CD4-positive, CD25-positive, alpha-beta regulatory T cell (primary cell): ENCODE measurements around the gene TMC2. TPM values are rescaled to one million over a fixed set of nuclear protein-coding genes. Genes with fewer than 3 reads are reported as not detected.

Source experiments
- ATAC-seq, 2 donors: fragments of 150-1000 bp; cut with Tn5 transposase; one replicate each; pipeline ENCODE4 v1.10.0; 2021; ENCODE audit warnings: low read depth in 2 of 2, moderate number of reproducible peaks in 2 of 2, moderate library complexity in 1 of 2
- DNase-seq, 3 donors: peaks; one replicate each; pipeline versions ENCODE4 v3.0.0 to v3.0.0-alpha.2; 2012 to 2022; ENCODE audit warnings: mixed read lengths in 1 of 3
- H3K27ac ChIP-seq: one replicate; pipeline ENCODE4 v1.7.0; 2013; ENCODE audit warnings: mild to moderate bottlenecking, low read length; ENCODE audit not compliant: insufficient read depth, poor library complexity, severe bottlenecking
- H3K27me3 ChIP-seq: one replicate; pipeline ENCODE4 v1.7.0; 2013; ENCODE audit warnings: low read length; ENCODE audit not compliant: control insufficient read depth, insufficient read depth
- H3K36me3 ChIP-seq: one replicate; pipeline ENCODE4 v1.7.0; 2013; ENCODE audit warnings: mild to moderate bottlenecking, low read length, moderate library complexity; ENCODE audit not compliant: control insufficient read depth, insufficient read depth
- H3K4me1 ChIP-seq: 2 replicates; pipeline ENCODE4 v1.7.0; 2013; ENCODE audit warnings: mild to moderate bottlenecking, low read length; ENCODE audit not compliant: insufficient read depth, control insufficient read depth, poor library complexity, severe bottlenecking
- H3K4me3 ChIP-seq: one replicate; pipeline ENCODE4 v1.7.0; 2013; ENCODE audit warnings: low read depth, mild to moderate bottlenecking, low read length, moderate library complexity
- H3K9me3 ChIP-seq, 2 experiments: 1 replicate in 1 of 2; 2 replicates in 1 of 2; pipeline ENCODE4 v1.7.0; 2013; ENCODE audit warnings: low read length in 2 of 2, mild to moderate bottlenecking in 1 of 2, moderate library complexity in 1 of 2; ENCODE audit not compliant: control insufficient read depth in 2 of 2
- H3K27ac Mint-ChIP-seq, 3 donors: one replicate each; pipeline ENCODE4 v1.8.0; 2020 to 2022; ENCODE audit warnings: mild to moderate bottlenecking in 3 of 3, mixed read lengths in 3 of 3, moderate library complexity in 2 of 3
- H3K27me3 Mint-ChIP-seq: one replicate; pipeline ENCODE4 v1.8.0; 2022; ENCODE audit warnings: mild to moderate bottlenecking, mixed read lengths
- H3K36me3 Mint-ChIP-seq: one replicate; pipeline ENCODE4 v1.8.0; 2020; ENCODE audit warnings: mixed read lengths
- H3K4me1 Mint-ChIP-seq, 4 donors: one replicate each; pipeline ENCODE4 v1.8.0; 2020 to 2022; ENCODE audit warnings: mixed read lengths in 4 of 4, mild to moderate bottlenecking in 1 of 4
- H3K4me3 Mint-ChIP-seq, 4 donors: one replicate each; pipeline ENCODE4 v1.8.0; 2020 to 2022; ENCODE audit warnings: mild to moderate bottlenecking in 4 of 4, mixed read lengths in 4 of 4, moderate library complexity in 3 of 4
- H3K9me3 Mint-ChIP-seq, 7 donors: one replicate each; pipeline ENCODE4 v1.8.0; 2020 to 2022; ENCODE audit warnings: mixed read lengths in 7 of 7, mild to moderate bottlenecking in 3 of 7, moderate library complexity in 2 of 7
- polyA plus RNA-seq, 4 donors: library from polyadenylated mRNA; unstranded; fragments of 300-500 nt; fragmentation: Illumina TruSeq; gene quantifications; one replicate each; pipeline ENCODE4 v1.2.3, GENCODE V29; 2021
- total RNA-seq: library from RNA; stranded (reverse); gene quantifications from one replicate; pipeline ENCODE4 v1.2.3, GENCODE V29; 2022

The TMC2 gene
- total and polyA plus RNA-seq, 5 donors from 2014 or later, result not detected

- H3K4me3 ChIP-seq, result no peak overlapping the region
- no peak overlapping the region for H3K27ac ChIP-seq
- H3K4me1 ChIP-seq, result no peaks in the 10 kb centered on the region
- ATAC-seq, result no peak
- no peak overlapping the region for H3K27ac Mint-ChIP-seq
- H3K36me3 ChIP-seq, result no peaks in the 10 kb centered on the region
- DNase-seq, result no peak
- H3K4me3 Mint-ChIP-seq, result no peak overlapping the region
- H3K4me1 Mint-ChIP-seq, result no peaks in the 10 kb centered on the region
- H3K9me3 Mint-ChIP-seq, result no peaks in the 10 kb centered on the region
- H3K27me3 ChIP-seq, result peaks cover 8% of the 10 kb centered on the region
- H3K9me3 ChIP-seq, result no peaks in the 10 kb centered on the region
- peaks cover 37% of the 10 kb centered on the region for H3K27me3 Mint-ChIP-seq
- no peaks in the 10 kb centered on the region for H3K36me3 Mint-ChIP-seq
Observed at GRCh38 chr20:2542361-2542760, 6.0 kb downstream of the TMC2 start.

GRCh38 chr20:2544211-2544610 lies 7.8 kb downstream of the TMC2 start:
- Mint-ChIP-seq H3K4me1 (no peaks in the 10 kb centered on the region), H3K4me3 (no peak overlapping the region)
- no peak for ATAC-seq

GRCh38 chr20:2545594-2545993 lies 9.2 kb downstream of the TMC2 start:
- no peak for ATAC-seq
- H3K27me3 Mint-ChIP-seq, result peaks cover 46% of the 10 kb centered on the region

More at GRCh38 chr20:2544211-2544610, 7.8 kb downstream of the TMC2 start:
- Mint-ChIP-seq H3K36me3 (no peaks in the 10 kb centered on the region), H3K27ac (no peak overlapping the region), H3K27me3 (peaks cover 41% of the 10 kb centered on the region), H3K9me3 (no peaks in the 10 kb centered on the region)
- Histone ChIP-seq H3K36me3 (no peaks in the 10 kb centered on the region), H3K9me3 (no peaks in the 10 kb centered on the region), H3K4me1 (no peaks in the 10 kb centered on the region), H3K27me3 (peaks cover 8% of the 10 kb centered on the region), H3K27ac (no peak overlapping the region), H3K4me3 (no peak overlapping the region)
- DNase-seq, result no peak

GRCh38 chr20:2557873-2558580 lies 21.7 kb downstream of the TMC2 start:
- Mint-ChIP-seq H3K27ac (no peak overlapping the region), H3K4me1 (no peaks in the 10 kb centered on the region), H3K27me3 (peaks cover 65% of the 10 kb centered on the region), H3K4me3 (no peak overlapping the region), H3K36me3 (no peaks in the 10 kb centered on the region), H3K9me3 (peaks cover 0 to 3% (median 0%) of the 10 kb centered on the region in 7 donors)
- no peaks in the 10 kb centered on the region for H3K9me3 ChIP-seq
- no peaks in the 10 kb centered on the region for H3K36me3 ChIP-seq
- DNase-seq (no peak), ATAC-seq (no peak)
- H3K27ac ChIP-seq, result no peak overlapping the region
- H3K4me1 ChIP-seq, result peaks cover 3% of the 10 kb centered on the region
- peaks cover 34% of the 10 kb centered on the region for H3K27me3 ChIP-seq
- no peak overlapping the region for H3K4me3 ChIP-seq

More at GRCh38 chr20:2545594-2545993, 9.2 kb downstream of the TMC2 start:
- peaks cover 11% of the 10 kb centered on the region for H3K27me3 ChIP-seq
- no peak for DNase-seq
- H3K4me1 ChIP-seq, result no peaks in the 10 kb centered on the region
- H3K4me3 ChIP-seq, result no peak overlapping the region
- Mint-ChIP-seq H3K27ac (no peak overlapping the region), H3K4me1 (no peaks in the 10 kb centered on the region), H3K36me3 (no peaks in the 10 kb centered on the region), H3K4me3 (no peak overlapping the region), H3K9me3 (no peaks in the 10 kb centered on the region)
- no peaks in the 10 kb centered on the region for H3K36me3 ChIP-seq
- H3K27ac ChIP-seq, result no peak overlapping the region
- no peaks in the 10 kb centered on the region for H3K9me3 ChIP-seq

- peaks cover 64% of the 10 kb centered on the region for H3K27me3 Mint-ChIP-seq
- H3K4me1 ChIP-seq, result peaks cover 3% of the 10 kb centered on the region
- no peak overlapping the region for H3K27ac Mint-ChIP-seq
- H3K27ac ChIP-seq, result no peak overlapping the region
- peaks cover 0 to 3% (median 0%) of the 10 kb centered on the region in 7 donors for H3K9me3 Mint-ChIP-seq
- no peaks in the 10 kb centered on the region for H3K4me1 Mint-ChIP-seq
- no peak overlapping the region for H3K4me3 ChIP-seq
- H3K36me3 Mint-ChIP-seq, result no peaks in the 10 kb centered on the region
- DNase-seq, result no peak
- no peak overlapping the region for H3K4me3 Mint-ChIP-seq
- H3K27me3 ChIP-seq, result peaks cover 34% of the 10 kb centered on the region
- no peaks in the 10 kb centered on the region for H3K9me3 ChIP-seq
- no peaks in the 10 kb centered on the region for H3K36me3 ChIP-seq
- no peak for ATAC-seq
Observed at GRCh38 chr20:2558581-2559278, 22.4 kb downstream of the TMC2 start.

- H3K4me3 ChIP-seq, result no peak overlapping the region
- H3K36me3 ChIP-seq, result no peaks in the 10 kb centered on the region
- ATAC-seq (no peak), DNase-seq (no peak)
- peaks cover 34% of the 10 kb centered on the region for H3K27me3 ChIP-seq
- H3K27ac ChIP-seq, result no peak overlapping the region
- no peaks in the 10 kb centered on the region for H3K9me3 ChIP-seq
- no peaks in the 10 kb centered on the region for H3K36me3 Mint-ChIP-seq
- peaks cover 61% of the 10 kb centered on the region for H3K27me3 Mint-ChIP-seq
- H3K27ac Mint-ChIP-seq, result no peak overlapping the region
- no peaks in the 10 kb centered on the region for H3K4me1 Mint-ChIP-seq
- H3K4me3 Mint-ChIP-seq, result no peak overlapping the region
- peaks cover 0 to 3% (median 0%) of the 10 kb centered on the region in 7 donors for H3K9me3 Mint-ChIP-seq
- peaks cover 3% of the 10 kb centered on the region for H3K4me1 ChIP-seq
Observed at GRCh38 chr20:2559279-2559626, 22.9 kb downstream of the TMC2 start.

- ATAC-seq (no peak), DNase-seq (no peak)
- Mint-ChIP-seq H3K27me3 (peaks cover 61% of the 10 kb centered on the region), H3K9me3 (peaks cover 0 to 3% (median 0%) of the 10 kb centered on the region in 7 donors), H3K36me3 (no peaks in the 10 kb centered on the region), H3K4me3 (no peak overlapping the region), H3K27ac (no peak overlapping the region), H3K4me1 (no peaks in the 10 kb centered on the region)
- Histone ChIP-seq H3K36me3 (no peaks in the 10 kb centered on the region), H3K27me3 (peaks cover 34% of the 10 kb centered on the region), H3K4me3 (no peak overlapping the region), H3K9me3 (no peaks in the 10 kb centered on the region), H3K4me1 (peaks cover 3% of the 10 kb centered on the region), H3K27ac (no peak overlapping the region)
Observed at GRCh38 chr20:2559651-2560050, 23.3 kb downstream of the TMC2 start.

GRCh38 chr20:2563116-2563515 lies 26.7 kb downstream of the TMC2 start:
- Mint-ChIP-seq H3K27ac (no peak overlapping the region), H3K36me3 (no peaks in the 10 kb centered on the region), H3K4me1 (no peaks in the 10 kb centered on the region), H3K9me3 (peaks cover 0 to 3% (median 0%) of the 10 kb centered on the region in 7 donors), H3K4me3 (no peak overlapping the region), H3K27me3 (peaks cover 58% of the 10 kb centered on the region)
- Histone ChIP-seq H3K4me3 (no peak overlapping the region), H3K4me1 (peaks cover 3% of the 10 kb centered on the region), H3K9me3 (no peaks in the 10 kb centered on the region), H3K36me3 (no peaks in the 10 kb centered on the region), H3K27me3 (peaks cover 17% of the 10 kb centered on the region), H3K27ac (no peak overlapping the region)
- no peak for ATAC-seq
- DNase-seq, result no peak
